ENCODE data around the gene MUS81.
"Not testable (repeated sequence)": the region's sequence is repeated elsewhere in the genome, so short reads cannot be mapped to it uniquely, and the experiment has no call there.

Gene MUS81

GRCh38 chr11:65826984-65827735 lies 33.1 kb upstream of the MUS81 start:
- Histone ChIP-seq H3K4me1 (ENCODE audit: control insufficient read depth, insufficient read depth, low read length) (no peaks in the 10 kb centered on the region), H3K9ac (ENCODE audit: low read depth, low read length) (no peak overlapping the region), H3K27me3 (ENCODE audit: control insufficient read depth, insufficient read depth, low read length) (peaks cover 17% of the 10 kb centered on the region), H3K9me3 (replicated peaks; ENCODE audit: low read length) (no peaks in the 10 kb centered on the region), H3K4me3 (ENCODE audit: low read length) (no peak overlapping the region), H3K4me2 (ENCODE audit: low read length) (no peak overlapping the region), H3K36me3 (ENCODE audit: insufficient read depth, low read length) (no peaks in the 10 kb centered on the region)

GRCh38 chr11:65829459-65829858 lies 30.8 kb upstream of the MUS81 start:
- H3K9ac ChIP-seq (ENCODE audit: low read depth, low read length) = no peak overlapping the region
- H3K36me3 ChIP-seq (ENCODE audit: insufficient read depth, low read length) = no peaks in the 10 kb centered on the region
- no peaks in the 10 kb centered on the region for H3K9me3 ChIP-seq (replicated peaks; ENCODE audit: low read length)
- peaks cover 12% of the 10 kb centered on the region for H3K4me1 ChIP-seq (ENCODE audit: control insufficient read depth, insufficient read depth, low read length)
- no peak overlapping the region for H3K4me3 ChIP-seq (ENCODE audit: low read length)
- peaks cover 28% of the 10 kb centered on the region for H3K27me3 ChIP-seq (ENCODE audit: control insufficient read depth, insufficient read depth, low read length)
- no peak overlapping the region for H3K4me2 ChIP-seq (ENCODE audit: low read length)

- H3K4me3 ChIP-seq (ENCODE audit: low read length); H3K9ac ChIP-seq (ENCODE audit: low read depth, low read length): not testable (repeated sequence)
These were observed 28.0 kb upstream of the MUS81 start for GRCh38 chr11:65832231-65832630.

GRCh38 chr11:65833297-65834030 lies 26.8 kb upstream of the MUS81 start, which contains the start of gene SNX32:
SNX32 (plus strand) TSS chr11:65833963; CDS start chr11:65834066, 103 bp downstream.
- H3K4me3 ChIP-seq (ENCODE audit: low read length) = peak within 1 kb of the TSS; percentile 74
- H3K4me1 ChIP-seq (ENCODE audit: control insufficient read depth, insufficient read depth, low read length) = peaks cover 14% of the 10 kb centered on the region
- peak within 1 kb of the TSS; percentile 90 for H3K4me2 ChIP-seq (ENCODE audit: low read length)
- H3K36me3 ChIP-seq (ENCODE audit: insufficient read depth, low read length) = no peaks in the 10 kb centered on the region
- peak within 1 kb of the TSS; percentile 51 for H3K9ac ChIP-seq (ENCODE audit: low read depth, low read length)
- peaks cover 28% of the 10 kb centered on the region for H3K27me3 ChIP-seq (ENCODE audit: control insufficient read depth, insufficient read depth, low read length)
- H3K9me3 ChIP-seq (replicated peaks; ENCODE audit: low read length) = no peaks in the 10 kb centered on the region

More at GRCh38 chr11:65832231-65832630, 28.0 kb upstream of the MUS81 start:
- H3K36me3 ChIP-seq (ENCODE audit: insufficient read depth, low read length); H3K9me3 ChIP-seq (replicated peaks; ENCODE audit: low read length); H3K4me2 ChIP-seq (ENCODE audit: low read length): not testable (repeated sequence)
- H3K27me3 ChIP-seq (ENCODE audit: control insufficient read depth, insufficient read depth, low read length) = peaks cover 28% of the 10 kb centered on the region
- peaks cover 14% of the 10 kb centered on the region for H3K4me1 ChIP-seq (ENCODE audit: control insufficient read depth, insufficient read depth, low read length)

GRCh38 chr11:65834202-65834601 lies 26.0 kb upstream of the MUS81 start:
- peaks cover 26% of the 10 kb centered on the region for H3K27me3 ChIP-seq (ENCODE audit: control insufficient read depth, insufficient read depth, low read length)
- H3K4me2 ChIP-seq (ENCODE audit: low read length) = peak overlapping the region; percentile 90
- H3K9ac ChIP-seq (ENCODE audit: low read depth, low read length) = peak overlapping the region; percentile 51

GRCh38 chr11:65842144-65842543 lies 18.1 kb upstream of the MUS81 start:
- H3K36me3 ChIP-seq (ENCODE audit: insufficient read depth, low read length) = no peaks in the 10 kb centered on the region
- no peak overlapping the region for H3K9ac ChIP-seq (ENCODE audit: low read depth, low read length)
- no peaks in the 10 kb centered on the region for H3K4me1 ChIP-seq (ENCODE audit: control insufficient read depth, insufficient read depth, low read length)
- no peak overlapping the region for H3K4me3 ChIP-seq (ENCODE audit: low read length)
- H3K27me3 ChIP-seq (ENCODE audit: control insufficient read depth, insufficient read depth, low read length) = no peaks in the 10 kb centered on the region
- no peaks in the 10 kb centered on the region for H3K9me3 ChIP-seq (replicated peaks; ENCODE audit: low read length)
- no peak overlapping the region for H3K4me2 ChIP-seq (ENCODE audit: low read length)

More at GRCh38 chr11:65834202-65834601, 26.0 kb upstream of the MUS81 start:
- no peaks in the 10 kb centered on the region for H3K9me3 ChIP-seq (replicated peaks; ENCODE audit: low read length)
- peaks cover 14% of the 10 kb centered on the region for H3K4me1 ChIP-seq (ENCODE audit: control insufficient read depth, insufficient read depth, low read length)
- no peaks in the 10 kb centered on the region for H3K36me3 ChIP-seq (ENCODE audit: insufficient read depth, low read length)
- H3K4me3 ChIP-seq (ENCODE audit: low read length) = peak overlapping the region; percentile 74

GRCh38 chr11:65843811-65844210 lies 16.4 kb upstream of the MUS81 start:
- Histone ChIP-seq H3K4me3 (ENCODE audit: low read length) (no peak overlapping the region), H3K27me3 (ENCODE audit: control insufficient read depth, insufficient read depth, low read length) (no peaks in the 10 kb centered on the region), H3K4me1 (ENCODE audit: control insufficient read depth, insufficient read depth, low read length) (no peaks in the 10 kb centered on the region), H3K4me2 (ENCODE audit: low read length) (no peak overlapping the region), H3K36me3 (ENCODE audit: insufficient read depth, low read length) (no peaks in the 10 kb centered on the region), H3K9me3 (replicated peaks; ENCODE audit: low read length) (no peaks in the 10 kb centered on the region), H3K9ac (ENCODE audit: low read depth, low read length) (no peak overlapping the region)

GRCh38 chr11:65844231-65844872 lies 15.9 kb upstream of the MUS81 start:
- Histone ChIP-seq H3K27me3 (ENCODE audit: control insufficient read depth, insufficient read depth, low read length) (no peaks in the 10 kb centered on the region), H3K4me2 (ENCODE audit: low read length) (no peak overlapping the region), H3K9ac (ENCODE audit: low read depth, low read length) (no peak overlapping the region), H3K9me3 (replicated peaks; ENCODE audit: low read length) (no peaks in the 10 kb centered on the region), H3K4me1 (ENCODE audit: control insufficient read depth, insufficient read depth, low read length) (no peaks in the 10 kb centered on the region), H3K4me3 (ENCODE audit: low read length) (no peak overlapping the region), H3K36me3 (ENCODE audit: insufficient read depth, low read length) (no peaks in the 10 kb centered on the region)

- H3K9ac ChIP-seq (ENCODE audit: low read depth, low read length) = no peak overlapping the region
- H3K9me3 ChIP-seq (replicated peaks; ENCODE audit: low read length) = no peaks in the 10 kb centered on the region
- no peaks in the 10 kb centered on the region for H3K4me1 ChIP-seq (ENCODE audit: control insufficient read depth, insufficient read depth, low read length)
- no peak overlapping the region for H3K4me3 ChIP-seq (ENCODE audit: low read length)
- H3K36me3 ChIP-seq (ENCODE audit: insufficient read depth, low read length) = peaks cover 20% of the 10 kb centered on the region
- H3K4me2 ChIP-seq (ENCODE audit: low read length) = no peak overlapping the region
- no peaks in the 10 kb centered on the region for H3K27me3 ChIP-seq (ENCODE audit: control insufficient read depth, insufficient read depth, low read length)
These were observed 12.5 kb upstream of the MUS81 start for GRCh38 chr11:65847746-65848145.

GRCh38 chr11:65848693-65849092 lies 11.5 kb upstream of the MUS81 start:
- H3K4me2 ChIP-seq (ENCODE audit: low read length); H3K4me3 ChIP-seq (ENCODE audit: low read length); H3K4me1 ChIP-seq (ENCODE audit: control insufficient read depth, insufficient read depth, low read length); H3K9ac ChIP-seq (ENCODE audit: low read depth, low read length); H3K27me3 ChIP-seq (ENCODE audit: control insufficient read depth, insufficient read depth, low read length); H3K9me3 ChIP-seq (replicated peaks; ENCODE audit: low read length): not testable (repeated sequence)
- H3K36me3 ChIP-seq (ENCODE audit: insufficient read depth, low read length) = peaks cover 30% of the 10 kb centered on the region

- H3K27me3 ChIP-seq (ENCODE audit: control insufficient read depth, insufficient read depth, low read length) = no peaks in the 10 kb centered on the region
- H3K4me3 ChIP-seq (ENCODE audit: low read length) = no peak overlapping the region
- H3K4me1 ChIP-seq (ENCODE audit: control insufficient read depth, insufficient read depth, low read length) = peaks cover 3% of the 10 kb centered on the region
- no peak overlapping the region for H3K9ac ChIP-seq (ENCODE audit: low read depth, low read length)
- H3K4me2 ChIP-seq (ENCODE audit: low read length) = no peak overlapping the region
- H3K36me3 ChIP-seq (ENCODE audit: insufficient read depth, low read length) = peaks cover 36% of the 10 kb centered on the region
- H3K9me3 ChIP-seq (replicated peaks; ENCODE audit: low read length) = no peaks in the 10 kb centered on the region
These were observed 10.9 kb upstream of the MUS81 start for GRCh38 chr11:65849366-65849765.
